ENCODE results near the gene SPTLC1.
A peak's percentile ranks its signal among the peaks of the same experiment; 100 is the strongest.

DNA sequence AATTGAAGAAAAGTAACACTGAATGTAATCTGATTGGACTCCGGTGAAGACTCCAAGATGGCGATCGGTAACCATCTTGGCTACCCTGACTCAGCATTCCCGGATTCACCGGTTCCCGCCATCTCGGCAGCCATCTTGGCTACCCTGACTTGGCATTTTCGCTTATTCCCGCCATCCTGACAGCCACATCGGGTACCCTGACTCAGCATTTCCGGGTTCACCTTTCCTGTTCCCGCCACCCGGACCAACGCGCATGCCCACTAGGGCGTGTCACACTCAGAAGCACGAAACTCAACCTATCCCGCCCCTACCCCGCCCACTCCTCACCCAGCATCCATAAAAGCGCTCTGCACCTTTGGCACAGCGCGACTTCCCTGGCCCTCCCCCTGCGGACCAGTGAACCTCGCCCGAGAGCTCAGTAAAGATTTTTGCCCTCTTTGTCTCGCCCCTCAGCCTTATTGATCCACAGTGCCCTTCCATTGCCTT lies 17.2 kb downstream of the SPTLC1 start:
- TF ChIP-seq, protein P1, sequence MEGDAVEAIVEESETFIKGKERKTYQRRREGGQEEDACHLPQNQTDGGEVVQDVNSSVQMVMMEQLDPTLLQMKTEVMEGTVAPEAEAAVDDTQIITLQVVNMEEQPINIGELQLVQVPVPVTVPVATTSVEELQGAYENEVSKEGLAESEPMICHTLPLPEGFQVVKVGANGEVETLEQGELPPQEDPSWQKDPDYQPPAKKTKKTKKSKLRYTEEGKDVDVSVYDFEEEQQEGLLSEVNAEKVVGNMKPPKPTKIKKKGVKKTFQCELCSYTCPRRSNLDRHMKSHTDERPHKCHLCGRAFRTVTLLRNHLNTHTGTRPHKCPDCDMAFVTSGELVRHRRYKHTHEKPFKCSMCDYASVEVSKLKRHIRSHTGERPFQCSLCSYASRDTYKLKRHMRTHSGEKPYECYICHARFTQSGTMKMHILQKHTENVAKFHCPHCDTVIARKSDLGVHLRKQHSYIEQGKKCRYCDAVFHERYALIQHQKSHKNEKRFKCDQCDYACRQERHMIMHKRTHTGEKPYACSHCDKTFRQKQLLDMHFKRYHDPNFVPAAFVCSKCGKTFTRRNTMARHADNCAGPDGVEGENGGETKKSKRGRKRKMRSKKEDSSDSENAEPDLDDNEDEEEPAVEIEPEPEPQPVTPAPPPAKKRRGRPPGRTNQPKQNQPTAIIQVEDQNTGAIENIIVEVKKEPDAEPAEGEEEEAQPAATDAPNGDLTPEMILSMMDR (IDR thresholded peaks at IDR 0.05), result peak in 1 of 7 experiments; percentile 14
- TF ChIP-seq POLR2A (IDR thresholded peaks at IDR 0.05), result peak in 2 of 3 donors; percentile 60 to 67

Data from body of pancreas (tissue), 4 donors.